Mucosa of descending colon (tissue), 3 donors: ENCODE measurements around the gene ENGASE. TPM values are rescaled to one million over a fixed set of nuclear protein-coding genes. Genes with fewer than 3 reads are reported as not detected.
"Not testable (repeated sequence)": the region's sequence is repeated elsewhere in the genome, so short reads cannot be mapped to it uniquely, and the experiment has no call there.

Source experiments
- ATAC-seq: fragments of 200-7000 bp; cut with Tn5 transposase; one replicate; pipeline ENCODE4 v1.9.1; 2020; ENCODE audit warnings: mild to moderate bottlenecking, moderate library complexity
- DNase-seq, 3 donors: peaks; one replicate each; pipeline ENCODE4 v3.0.0-alpha.2; 2020
- H3K36me3 ChIP-seq: fragments of 200-600 bp; one replicate; pipeline ENCODE4 v1.8.0; 2021; ENCODE audit warnings: low read depth, mild to moderate bottlenecking
- H3K4me1 ChIP-seq: fragments of 200-600 bp; one replicate; pipeline ENCODE4 v1.8.0; 2021; ENCODE audit warnings: low read depth, mild to moderate bottlenecking
- H3K4me3 ChIP-seq: fragments of 200-600 bp; one replicate; pipeline ENCODE4 v1.8.0; 2021; ENCODE audit warnings: mild to moderate bottlenecking
- H3K9me3 ChIP-seq: fragments of 200-600 bp; one replicate; pipeline ENCODE4 v1.8.0; 2021; ENCODE audit warnings: mild to moderate bottlenecking
- CTCF ChIP-seq: fragments of 200-600 bp; IDR thresholded peaks from one replicate; pipeline ENCODE4 v1.8.0; 2022; ENCODE audit warnings: antibody characterized with exemption, mild to moderate bottlenecking
- intact Hi-C, 2 donors: fragments of 100-400 bp; cut with DNase I in 1 of 2; cut with micrococcal nuclease in 1 of 2; formaldehyde crosslinking; loops; one replicate each; pipeline versions ENCODE4 v1.11.0 to v1.11.1; 2022; cut with DNase I, micrococcal nuclease
- total RNA-seq, 3 donors: library from RNA; stranded (reverse); fragmentation: NEBNext Ultra II Directional in 2 of 3; extraction: Animal tissue kit (Norgen Biotek cat#: 25700) in 2 of 3; gene quantifications; one replicate each; pipeline versions ENCODE4 v1.2.1 to v1.2.4, GENCODE V29; 2021 to 2023
- donor health status: DM: no; HTN: no; CAD: no; lungs with moderate emphysema.
- donor health status: DM: no; HTN: no; CAD: no.
- donor health status: DM: no; HTN: yes; CAD: no.

Gene ENGASE
- total RNA-seq, 3 donors from 2014 or later, result 89.6 to 160 (median 97.4) TPM

- Histone ChIP-seq H3K9me3 (no peaks in the 10 kb centered on the region), H3K4me3 (no peak overlapping the region), H3K4me1 (peaks cover 26% of the 10 kb centered on the region), H3K36me3 (no peaks in the 10 kb centered on the region)
- intact Hi-C loops, result no loop called here
- peak in 1 of 3 donors; percentile 9 for DNase-seq
- TF ChIP-seq CTCF, result no peak
- ATAC-seq, result no peak
Observed at GRCh38 chr17:79071161-79071740, 3.4 kb upstream of the ENGASE start.

GRCh38 chr17:79072544-79072943, 2.1 kb upstream of the ENGASE start:
- H3K4me3 ChIP-seq, result no peak overlapping the region
- intact Hi-C loops, result no loop called here
- no peaks in the 10 kb centered on the region for H3K36me3 ChIP-seq
- DNase-seq (peak in 2 of 3 donors; percentile 56 to 60), ATAC-seq (no peak)
- H3K9me3 ChIP-seq, result no peaks in the 10 kb centered on the region
- peaks cover 36% of the 10 kb centered on the region for H3K4me1 ChIP-seq
- TF ChIP-seq CTCF, result no peak

- Histone ChIP-seq H3K4me3 (no peak overlapping the region), H3K9me3 (no peaks in the 10 kb centered on the region), H3K36me3 (no peaks in the 10 kb centered on the region), H3K4me1 (peaks cover 39% of the 10 kb centered on the region)
- peak; percentile 1 for ATAC-seq
- intact Hi-C loops, result no loop called here
- DNase-seq, result peak in 2 of 3 donors; percentile 31 to 33
- TF ChIP-seq CTCF, result no peak
Observed at GRCh38 chr17:79073016-79073705, 1.5 kb upstream of the ENGASE start.

- no peak overlapping the region for H3K4me3 ChIP-seq
- peak; percentile 75 for ATAC-seq
- intact Hi-C loops, result no loop called here
Observed at GRCh38 chr17:79073706-79074088, 927 bp upstream of the ENGASE start.

GRCh38 chr17:79074121-79074648, 439 bp upstream of the ENGASE start:
- H3K9me3 ChIP-seq, ATAC-seq, H3K4me3 ChIP-seq, intact Hi-C loops, H3K36me3 ChIP-seq: not testable (repeated sequence)
- DNase-seq, result peak in 2 of 3 donors; percentile 66 to 70
- H3K4me1 ChIP-seq, result peaks cover 39% of the 10 kb centered on the region

More at GRCh38 chr17:79073706-79074088, 927 bp upstream of the ENGASE start:
- Histone ChIP-seq H3K36me3 (no peaks in the 10 kb centered on the region), H3K9me3 (no peaks in the 10 kb centered on the region), H3K4me1 (peaks cover 39% of the 10 kb centered on the region)
- peak; percentile 84 to 88 (median 84) for DNase-seq
- no peak for TF ChIP-seq CTCF

- peak overlapping the region; percentile 81 for H3K4me3 ChIP-seq
- intact Hi-C loops, result no loop called here
- no peaks in the 10 kb centered on the region for H3K9me3 ChIP-seq
- peaks cover 39% of the 10 kb centered on the region for H3K4me1 ChIP-seq
- ATAC-seq, result no peak
- no peak for TF ChIP-seq CTCF
- H3K36me3 ChIP-seq, result peaks cover 5% of the 10 kb centered on the region
- DNase-seq, result no peak
Observed at GRCh38 chr17:79075446-79075750, 774 bp downstream of the ENGASE start.
